Kidney (tissue), 14 donors: Measurements from ENCODE around the gene FXR1. TPM values are rescaled to one million over a fixed set of nuclear protein-coding genes. Genes with fewer than 3 reads are reported as not detected.
"Not testable (repeated sequence)": the region's sequence is repeated elsewhere in the genome, so short reads cannot be mapped to it uniquely, and the experiment has no call there.

Experiments used
- DNase-seq, 5 donors: peaks; one replicate each; pipeline ENCODE4 v3.0.0-alpha.2; 2013 to 2020
- FAIRE-seq: peaks from 2 replicates; lab custom pipeline; 2012; peaks lifted over from hg19 to GRCh38; lab: Jason Lieb, UNC
- H3K27ac ChIP-seq, 2 donors: one replicate each; pipeline ENCODE4 v1.7.0; 2013; ENCODE audit warnings: low read depth in 2 of 2, low read length in 2 of 2, inconsistent platforms in 1 of 2
- H3K27me3 ChIP-seq: one replicate; pipeline ENCODE4 v1.7.1; 2013; ENCODE audit warnings: low read length, inconsistent platforms; ENCODE audit not compliant: control insufficient read depth, insufficient read depth
- H3K36me3 ChIP-seq, 3 donors: one replicate each; pipeline versions ENCODE4 v1.7.0 to v1.7.1; 2013; ENCODE audit warnings: low read length in 3 of 3, control low read depth in 1 of 3, inconsistent platforms in 1 of 3; ENCODE audit not compliant: insufficient read depth in 3 of 3, control insufficient read depth in 2 of 3
- H3K4me1 ChIP-seq, 3 donors: one replicate each; pipeline versions ENCODE4 v1.7.0 to v1.7.1; 2013; ENCODE audit warnings: low read length in 3 of 3, inconsistent platforms in 1 of 3, low read depth in 1 of 3; ENCODE audit not compliant: control insufficient read depth in 2 of 3, insufficient read depth in 2 of 3
- H3K4me3 ChIP-seq, 3 donors: one replicate each; pipeline versions ENCODE4 v1.7.0 to v1.8.1; 2013; ENCODE audit warnings: low read length in 3 of 3, control low read depth in 1 of 3, inconsistent platforms in 1 of 3
- H3K9ac ChIP-seq, 3 donors: one replicate each; pipeline versions ENCODE4 v1.7.0 to v1.7.1; 2013; ENCODE audit warnings: low read length in 3 of 3, control low read depth in 1 of 3, inconsistent platforms in 1 of 3
- H3K9me3 ChIP-seq, 3 donors: one replicate each; pipeline versions ENCODE4 v1.7.0 to v1.7.1; 2013; ENCODE audit warnings: low read length in 3 of 3, control low read depth in 1 of 3, inconsistent platforms in 1 of 3; ENCODE audit not compliant: control insufficient read depth in 2 of 3, insufficient read depth in 1 of 3
- CTCF ChIP-seq: IDR thresholded peaks from 3 replicates; pipeline ENCODE4 v1.5.1; 2012; ENCODE audit warnings: mild to moderate bottlenecking, moderate library complexity, borderline replicate concordance; ENCODE audit not compliant: insufficient read depth; ENCODE audit errors: extremely low read depth
- intact Hi-C: fragments of 100-400 bp; cut with DNase I; formaldehyde crosslinking; loops from one replicate; pipeline ENCODE4 v1.11.1; 2022
- polyA plus RNA-seq: library from polyadenylated mRNA; stranded (reverse); fragments of 350-450 nt; fragmentation: Illumina TruSeq; extraction: RNeasy Lipid Tissue Mini Kit (QIAGEN cat#74804); gene quantifications from one replicate; pipeline ENCODE4 v1.2.3, GENCODE V29; 2014; ENCODE audit warnings: low read depth, low replicate concordance; ENCODE audit not compliant: insufficient read depth
- total RNA-seq: library from RNA; stranded (reverse); fragmentation: NEBNext Ultra II Directional; extraction: Animal tissue kit (Norgen Biotek cat#: 25700); gene quantifications from one replicate; pipeline ENCODE4 v1.2.1, GENCODE V29; 2021
- donor health status: control.
- donor health status: control.
- donor health status: control.
- donor health status: control.
- donor health status: control.
- donor health status: DM: yes; HTN: yes; CAD: no.
- donor health status: Normal renal cell carcinoma (clear cell type).

FXR1 gene
- total and polyA plus RNA-seq, 2 donors from 2014 or later: 64.3 to 96.8 TPM

DNA sequence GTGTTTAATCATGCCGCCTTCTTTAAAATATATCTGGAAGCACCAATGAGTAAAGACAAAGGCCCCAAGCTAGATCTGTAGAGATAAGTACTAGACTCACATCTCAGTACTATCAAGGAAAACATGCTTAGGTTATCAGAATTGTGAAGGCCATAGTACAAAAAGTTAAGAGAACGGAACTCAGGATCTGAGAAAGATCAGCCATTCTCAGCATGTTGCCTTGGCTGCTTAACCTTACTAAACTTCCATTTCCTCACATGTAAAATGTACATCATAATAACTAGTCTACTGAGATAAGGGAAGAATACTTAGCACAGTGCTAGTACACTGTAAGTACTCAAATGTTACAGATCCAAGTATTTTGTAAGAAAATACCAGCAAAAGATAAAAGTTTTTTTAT, 69.4 kb downstream of the FXR1 start:
- Histone ChIP-seq H3K4me3 (no peak overlapping the region), H3K36me3 (peaks cover 4 to 12% (median 6%) of the 10 kb centered on the region in 3 donors), H3K4me1 (peaks cover 0 to 37% (median 0%) of the 10 kb centered on the region in 3 donors), H3K27ac (no peak overlapping the region), H3K9ac (no peak overlapping the region), H3K9me3 (no peaks in the 10 kb centered on the region), H3K27me3 (no peaks in the 10 kb centered on the region)
- TF ChIP-seq CTCF: no peak
- DNase-seq: no peak
- no peak for FAIRE-seq
- intact Hi-C loops: no loop called here

DNA sequence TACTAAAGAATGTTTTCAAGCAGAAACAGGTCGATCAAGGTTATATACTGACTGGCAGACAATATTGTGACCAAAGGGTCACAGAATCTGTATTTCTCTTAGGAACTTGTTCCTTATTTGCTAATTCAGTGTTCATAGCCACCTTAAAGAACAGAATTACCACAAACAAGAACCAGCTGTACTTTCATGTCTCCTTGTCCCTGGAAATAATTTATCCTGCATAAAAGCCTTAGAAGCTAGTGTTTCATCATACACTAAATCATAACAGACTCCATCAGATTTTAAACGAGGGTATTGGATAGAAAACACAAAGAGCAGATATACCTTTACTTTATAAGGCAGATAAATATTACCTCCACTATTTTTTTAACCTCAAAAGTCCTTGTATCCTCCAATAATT, 70.7 kb downstream of the FXR1 start:
- Histone ChIP-seq H3K9me3 (no peaks in the 10 kb centered on the region), H3K4me3 (peak overlapping the region in 1 of 3 donors; percentile 13), H3K9ac (no peak overlapping the region), H3K36me3 (peaks cover 4 to 17% (median 7%) of the 10 kb centered on the region in 3 donors), H3K4me1 (peaks cover 0 to 37% (median 0%) of the 10 kb centered on the region in 3 donors), H3K27ac (peak overlapping the region in 1 of 2 donors; percentile 51), H3K27me3 (no peaks in the 10 kb centered on the region)
- FAIRE-seq (no peak), DNase-seq (no peak)
- no peak for TF ChIP-seq CTCF
- intact Hi-C loops: no loop called here

- H3K9ac ChIP-seq, H3K27me3 ChIP-seq, H3K27ac ChIP-seq, H3K4me3 ChIP-seq, FAIRE-seq, DNase-seq, intact Hi-C loops, H3K9me3 ChIP-seq: not testable (repeated sequence)
- H3K4me1 ChIP-seq: peaks cover 0 to 33% (median 3%) of the 10 kb centered on the region in 3 donors
- peaks cover 3 to 17% (median 4%) of the 10 kb centered on the region in 3 donors for H3K36me3 ChIP-seq
Observed at GRCh38 chr3:180986366-180986765, 73.9 kb downstream of the FXR1 start.

DNA sequence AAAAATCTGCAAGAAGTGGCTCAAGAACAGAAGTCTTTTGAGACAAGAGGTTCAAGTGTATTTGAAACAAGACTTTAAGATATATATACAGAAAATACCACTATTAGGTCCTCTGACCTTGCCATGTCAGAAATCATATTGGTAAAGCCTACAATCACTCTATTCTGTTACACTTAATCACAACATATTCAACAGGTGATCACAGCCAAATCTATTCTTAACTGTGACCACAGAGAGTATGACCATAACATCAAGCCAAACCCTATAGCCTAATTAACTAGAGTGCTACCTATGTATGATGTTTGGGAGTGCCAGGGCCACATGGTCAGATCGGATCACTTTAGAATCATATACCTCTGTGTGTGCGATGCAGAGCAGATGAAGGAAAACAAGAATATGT, 74.9 kb downstream of the FXR1 start:
- Histone ChIP-seq H3K27ac (no peak overlapping the region), H3K36me3 (peaks cover 3 to 17% (median 4%) of the 10 kb centered on the region in 3 donors), H3K9me3 (no peaks in the 10 kb centered on the region), H3K4me1 (peaks cover 0 to 24% (median 3%) of the 10 kb centered on the region in 3 donors), H3K4me3 (peak overlapping the region in 1 of 3 donors; percentile 1), H3K9ac (no peak overlapping the region), H3K27me3 (no peaks in the 10 kb centered on the region)
- FAIRE-seq (no peak), DNase-seq (no peak)
- TF ChIP-seq CTCF: no peak
- intact Hi-C loops: no loop called here
